8988T (cell line): ENCODE measurements around the gene CYP4F2.
"Not testable (repeated sequence)": the region's sequence is repeated elsewhere in the genome, so short reads cannot be mapped to it uniquely, and the experiment has no call there.

Experiments used
- DNase-seq: peaks from one replicate; pipeline ENCODE4 v3.0.0; 2011

CYP4F2 gene

GRCh38 chr19:15900032-15900431, 2.2 kb upstream of the CYP4F2 start:
- DNase-seq: not testable (repeated sequence)

DNA sequence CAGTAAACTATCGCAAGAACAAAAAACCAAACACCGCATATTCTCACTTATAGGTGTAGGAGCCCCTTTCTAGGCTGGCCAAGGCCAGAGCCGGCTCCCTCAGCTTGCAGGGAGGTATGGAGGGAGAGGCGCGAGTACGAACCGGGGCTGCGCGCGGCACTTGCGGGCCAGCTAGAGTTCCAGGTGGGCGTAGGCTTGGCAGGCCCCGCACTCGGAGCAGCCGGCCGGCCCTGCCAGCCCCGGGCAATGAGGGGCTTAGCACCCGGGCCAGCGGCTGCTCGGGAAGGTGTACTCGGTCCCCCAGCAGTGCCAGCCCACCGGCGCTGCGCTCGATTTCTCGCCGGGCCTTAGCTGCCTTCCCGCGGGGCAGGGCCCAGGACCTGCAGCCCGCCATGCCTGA, 1.7 kb upstream of the CYP4F2 start:
- DNase-seq: not testable (repeated sequence)

DNA sequence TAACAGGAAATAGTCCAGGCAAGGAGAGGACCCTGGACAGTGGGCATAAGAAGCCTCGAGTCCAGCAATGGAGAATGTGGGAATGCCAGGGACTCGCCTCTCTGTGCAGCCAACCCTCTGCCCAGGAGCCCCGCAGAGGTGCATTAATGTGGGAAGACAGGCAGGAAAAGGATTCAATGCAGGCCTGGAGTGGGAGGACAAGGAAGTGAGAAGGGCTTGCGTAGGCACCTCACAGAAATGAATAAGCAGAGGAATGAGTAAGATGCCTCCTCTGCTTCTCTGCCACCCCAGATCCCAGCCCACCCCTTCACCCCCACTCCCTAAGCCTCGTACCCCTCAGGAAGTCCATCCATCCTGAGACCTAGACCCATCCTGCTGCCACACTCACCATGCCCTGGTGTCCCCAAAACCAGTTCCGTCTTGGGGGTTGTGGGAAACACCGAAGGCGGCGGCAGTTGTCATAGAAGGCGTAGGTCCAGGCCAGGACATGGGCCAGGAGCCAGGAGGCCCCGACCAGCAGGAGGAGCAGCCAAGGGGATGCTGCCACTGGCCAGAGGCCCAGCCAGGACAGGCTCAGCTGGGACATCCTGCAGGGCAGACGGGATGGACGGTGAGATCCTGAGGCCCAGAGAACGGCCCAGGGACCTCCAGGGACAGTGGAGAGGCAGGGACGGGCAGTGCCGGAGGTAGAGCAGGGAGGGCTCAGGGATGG, 692 bp downstream of the CYP4F2 start:
- DNase-seq: no peak

GRCh38 chr19:15895876-15896430, 1.9 kb downstream of the CYP4F2 start:
- DNase-seq: no peak

- no peak for DNase-seq
Measured at GRCh38 chr19:15894359-15894758, 3.5 kb downstream of the CYP4F2 start.

GRCh38 chr19:15893477-15893876, 4.4 kb downstream of the CYP4F2 start:
- DNase-seq: no peak

- no peak for DNase-seq
Measured at GRCh38 chr19:15892012-15892411, 5.9 kb downstream of the CYP4F2 start.

GRCh38 chr19:15891434-15891833, 6.4 kb downstream of the CYP4F2 start:
- no peak for DNase-seq

DNA sequence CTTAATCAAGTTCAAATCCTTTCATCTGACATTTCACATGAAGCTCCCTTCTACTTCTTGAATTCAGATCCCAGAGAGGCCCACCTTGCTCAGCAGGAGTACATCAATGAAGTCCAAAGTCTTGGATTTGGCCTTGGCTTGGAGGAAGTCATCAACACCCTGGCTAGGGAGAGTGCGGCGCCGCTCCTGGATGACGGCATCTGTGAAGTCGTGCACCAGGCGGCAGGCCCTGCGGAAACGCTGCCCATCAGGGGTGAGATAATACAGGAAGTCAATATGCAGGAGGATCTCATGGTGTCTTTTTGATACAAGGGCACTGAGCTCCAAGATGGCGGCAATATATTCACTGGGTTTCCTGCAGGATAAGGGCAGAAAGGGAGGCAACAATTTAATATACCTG, 8.5 kb downstream of the CYP4F2 start:
- not testable (repeated sequence) for DNase-seq

DNA sequence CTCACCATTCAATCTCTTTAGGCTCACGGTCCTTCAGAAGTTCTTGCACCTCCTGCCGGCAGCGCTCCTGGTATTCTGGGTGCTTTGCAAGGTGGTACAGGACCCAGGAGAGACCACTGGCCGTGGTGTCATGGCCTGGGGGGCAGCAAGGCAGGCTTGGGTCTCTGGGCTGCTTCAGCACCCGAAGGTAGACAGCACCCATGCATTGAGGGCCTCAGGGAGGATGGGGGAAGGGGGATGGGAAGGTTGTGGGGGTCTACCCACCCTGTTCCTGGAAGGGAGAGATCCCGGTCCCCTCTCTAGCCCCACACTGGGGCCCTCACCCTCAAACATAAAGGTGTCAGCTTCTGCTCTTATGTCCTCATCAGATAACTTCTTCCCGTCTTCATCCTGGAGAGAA, 12.0 kb downstream of the CYP4F2 start:
- no peak for DNase-seq

GRCh38 chr19:15885167-15885566, 12.7 kb downstream of the CYP4F2 start:
- no peak for DNase-seq

DNA sequence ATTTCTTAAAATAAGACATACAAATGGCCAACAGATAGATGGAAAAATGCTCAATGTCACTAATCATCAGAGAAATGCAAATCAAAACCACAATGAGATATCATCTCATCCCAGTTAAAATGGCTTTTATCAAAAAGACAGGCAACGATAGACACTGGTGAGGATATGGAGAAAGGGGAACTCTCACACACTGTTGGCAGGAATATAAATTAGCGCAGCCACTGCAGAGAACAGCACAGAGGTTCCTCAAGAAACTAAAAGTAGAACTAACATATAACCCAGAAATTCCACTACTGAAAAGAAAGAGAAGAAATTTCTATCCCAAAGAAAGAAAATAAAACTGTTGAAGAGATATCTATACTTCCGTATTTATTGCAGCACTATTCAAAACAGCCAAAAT, 14.5 kb downstream of the CYP4F2 start:
- not testable (repeated sequence) for DNase-seq

- no peak for DNase-seq
Measured at GRCh38 chr19:15874821-15875474, 22.9 kb downstream of the CYP4F2 start.

- not testable (repeated sequence) for DNase-seq
Measured at GRCh38 chr19:15873771-15874170, 24.1 kb downstream of the CYP4F2 start.

DNA sequence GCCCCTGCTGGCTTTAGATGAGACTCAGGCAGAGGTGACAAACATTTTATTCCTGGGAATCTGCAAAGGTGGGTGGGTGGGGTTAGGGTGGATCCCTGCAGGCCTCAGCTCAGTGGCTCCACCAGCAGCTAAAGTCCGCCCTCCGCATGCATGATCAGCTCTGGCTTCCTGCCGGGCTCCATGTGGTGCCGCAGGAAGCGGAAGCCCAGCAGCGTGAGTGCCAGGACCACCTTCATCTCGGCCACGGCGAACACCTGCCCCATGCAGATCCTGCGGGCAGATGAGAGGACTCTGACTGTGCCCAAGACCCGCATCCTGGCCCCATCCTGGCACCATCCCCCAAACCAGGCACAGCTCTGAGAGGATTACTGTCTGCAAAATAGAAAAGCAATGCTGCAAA, 26.3 kb downstream of the CYP4F2 start:
- no peak for DNase-seq

DNA sequence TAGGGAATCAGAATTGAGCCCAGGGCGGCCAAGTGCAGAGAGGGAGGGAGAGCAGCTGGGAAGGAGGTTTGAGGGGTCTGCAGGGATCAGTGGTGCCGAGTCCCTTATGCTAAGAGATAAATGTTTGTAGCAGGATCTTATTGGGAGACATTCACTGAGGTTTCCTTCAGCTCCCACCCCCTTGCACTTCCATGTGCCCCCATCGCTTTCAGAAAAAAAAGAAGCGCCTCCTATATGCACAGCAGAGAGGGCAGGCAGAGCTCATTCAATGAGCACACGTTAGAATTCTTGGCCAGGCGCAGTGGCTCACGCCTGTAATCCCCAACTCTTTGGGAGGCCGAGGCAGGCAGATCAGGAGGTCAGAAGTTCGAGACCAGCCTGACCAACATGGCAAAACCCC, 28.0 kb downstream of the CYP4F2 start:
- no peak for DNase-seq

GRCh38 chr19:15869109-15869555, 28.7 kb downstream of the CYP4F2 start:
- peak; percentile 50 for DNase-seq

DNA sequence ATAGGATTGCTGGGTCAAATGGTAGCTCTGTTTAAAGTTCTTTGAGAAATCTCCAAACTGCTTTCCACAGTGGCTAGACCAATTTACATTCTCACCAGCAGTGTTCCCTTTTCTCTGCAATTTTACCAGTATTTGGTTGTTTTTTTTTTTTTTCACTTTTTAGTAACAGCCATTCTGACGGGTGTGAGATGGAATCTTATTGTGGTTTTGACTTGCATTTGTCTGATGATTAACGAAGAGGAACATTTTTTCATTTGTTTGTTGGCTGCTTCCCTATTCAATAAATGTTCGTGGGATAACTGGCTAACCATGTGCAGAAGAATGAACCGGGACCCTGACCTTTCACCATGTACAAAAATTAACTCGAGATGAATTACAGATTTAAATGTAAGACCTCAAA, 31.2 kb downstream of the CYP4F2 start:
- DNase-seq: no peak

GRCh38 chr19:15864824-15865223, 33.0 kb downstream of the CYP4F2 start:
- no peak for DNase-seq

DNA sequence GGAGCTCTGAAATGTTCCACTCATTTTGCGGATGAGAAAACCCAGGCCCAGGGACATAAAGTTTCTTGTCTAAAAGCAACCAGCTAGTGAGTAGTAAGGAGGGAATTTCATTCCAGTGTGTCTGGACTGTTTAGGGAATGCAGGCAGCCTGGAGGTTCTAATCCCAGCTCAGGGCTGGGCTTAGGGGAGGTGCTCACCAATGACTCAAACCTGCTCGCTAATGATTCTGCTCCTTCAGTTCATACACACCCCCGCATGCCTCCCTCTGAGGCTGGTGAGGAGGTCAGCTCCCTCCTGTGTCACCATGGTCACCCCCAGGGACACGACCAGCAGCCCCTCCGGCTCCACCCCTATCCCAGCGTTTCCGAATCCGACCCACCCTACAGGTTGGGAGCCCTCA, 34.6 kb downstream of the CYP4F2 start:
- no peak for DNase-seq

DNA sequence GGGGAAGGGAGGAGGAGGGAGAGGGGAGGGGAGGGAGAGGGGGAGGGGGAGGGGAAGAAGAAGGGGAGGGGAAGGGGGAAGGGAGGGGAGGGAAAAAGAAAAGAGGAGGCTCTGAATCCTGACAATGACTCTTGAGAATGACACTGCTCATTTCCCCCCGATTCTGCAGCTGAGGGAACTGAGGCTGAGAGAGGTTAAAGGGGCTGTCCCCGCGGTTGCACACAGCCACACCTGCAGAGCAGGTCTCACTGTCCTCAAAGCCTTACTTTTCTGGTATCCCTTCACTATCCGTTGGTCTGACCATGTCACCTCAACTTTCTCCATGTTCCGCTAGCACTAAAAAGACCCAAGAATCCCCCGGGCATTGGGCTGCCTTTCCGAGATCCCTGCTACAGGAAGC, 35.4 kb downstream of the CYP4F2 start:
- DNase-seq: no peak

DNA sequence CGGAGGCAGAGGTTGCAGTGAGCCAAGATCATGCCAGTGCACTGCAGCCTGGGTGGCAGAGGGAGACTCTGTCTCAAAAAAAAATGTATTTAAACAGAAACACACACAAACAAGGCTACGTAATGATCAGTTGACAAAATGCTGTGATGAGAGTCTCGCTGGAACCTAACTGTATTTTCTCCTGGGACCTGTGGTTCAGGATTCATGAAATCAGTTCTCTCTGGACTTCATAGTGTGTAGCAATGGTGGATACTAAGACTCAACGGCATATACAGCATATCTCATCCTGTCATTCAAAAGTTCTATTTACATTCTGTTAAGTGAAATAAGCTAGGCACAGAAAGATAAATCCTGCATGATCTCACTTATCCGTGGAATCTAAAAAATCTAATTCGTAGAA, 37.4 kb downstream of the CYP4F2 start:
- no peak for DNase-seq

DNA sequence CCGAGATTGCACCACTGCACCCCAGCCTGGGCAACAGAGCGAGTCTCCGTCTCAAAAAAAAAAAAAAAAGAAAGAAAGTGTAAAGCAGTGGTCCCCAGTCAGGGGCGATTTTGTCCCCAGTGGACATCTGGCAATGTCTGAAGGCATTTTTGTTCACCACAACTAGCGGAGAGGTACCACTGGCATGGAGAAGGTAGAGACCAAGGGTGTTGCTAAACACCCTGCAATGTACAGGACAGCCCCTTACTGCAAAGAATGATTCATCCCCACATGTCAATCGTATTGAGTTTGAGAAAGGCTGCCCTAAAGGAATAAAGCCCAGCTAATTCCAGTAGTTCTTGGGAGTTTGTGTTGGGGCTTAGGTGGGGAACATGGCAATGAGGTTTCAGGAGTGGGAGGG, 38.7 kb downstream of the CYP4F2 start:
- DNase-seq: no peak

DNA sequence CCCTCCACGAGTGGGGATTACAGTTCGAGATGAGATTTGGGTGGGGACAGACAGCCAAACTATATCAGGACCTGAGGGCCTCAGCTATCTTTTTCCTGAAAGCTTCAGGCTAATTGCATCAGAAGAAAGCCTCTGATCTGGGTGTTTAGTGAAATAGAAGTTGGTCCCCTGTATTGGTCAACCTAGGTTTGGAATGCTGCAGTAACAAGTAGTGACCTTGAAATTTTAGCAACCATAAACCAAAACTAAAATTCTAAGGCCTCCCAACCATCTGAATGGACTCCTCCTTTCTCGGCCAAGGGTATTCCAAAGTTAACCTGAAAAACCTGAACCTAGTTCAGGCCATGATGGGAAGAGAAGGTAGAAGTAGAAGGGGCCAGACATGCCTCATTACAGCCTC, 47.5 kb downstream of the CYP4F2 start:
- no peak for DNase-seq
